Fibroblast of upper back skin (primary cell): ENCODE data around the gene SH3D21.

ENCODE experiments used
- DNase-seq: peaks from one replicate; pipeline ENCODE4 v3.0.0-alpha.2; 2013

SH3D21 gene

GRCh38 chr1:36330940-36331339, 24.8 kb downstream of the SH3D21 start:
- no peak for DNase-seq

- DNase-seq: no peak
These were observed 31.7 kb downstream of the SH3D21 start for GRCh38 chr1:36337830-36338229.

GRCh38 chr1:36339215-36339614, 33.0 kb downstream of the SH3D21 start:
- no peak for DNase-seq

GRCh38 chr1:36339615-36340014, 33.4 kb downstream of the SH3D21 start:
- no peak for DNase-seq

GRCh38 chr1:36341626-36342320, 35.6 kb downstream of the SH3D21 start:
- no peak for DNase-seq

GRCh38 chr1:36342426-36343185, 36.4 kb downstream of the SH3D21 start:
- peak; percentile 65 for DNase-seq

GRCh38 chr1:36343651-36344394, 37.7 kb downstream of the SH3D21 start:
- DNase-seq: no peak

- no peak for DNase-seq
These were observed 38.2 kb downstream of the SH3D21 start for GRCh38 chr1:36344395-36344680.

- no peak for DNase-seq
These were observed 39.2 kb downstream of the SH3D21 start for GRCh38 chr1:36345353-36345752.

- DNase-seq: no peak
These were observed 40.7 kb downstream of the SH3D21 start for GRCh38 chr1:36346741-36347370.

- DNase-seq: peak; percentile 30
These were observed 43.1 kb downstream of the SH3D21 start for GRCh38 chr1:36349241-36349671.

GRCh38 chr1:36349839-36350238, 43.7 kb downstream of the SH3D21 start:
- DNase-seq: no peak

GRCh38 chr1:36350659-36351226, 44.6 kb downstream of the SH3D21 start:
- DNase-seq: peak; percentile 81

- DNase-seq: peak; percentile 86
These were observed 45.2 kb downstream of the SH3D21 start for GRCh38 chr1:36351227-36351977.

- peak; percentile 72 for DNase-seq
These were observed 46.1 kb downstream of the SH3D21 start for GRCh38 chr1:36352125-36352909.

- peak; percentile 45 for DNase-seq
These were observed 47.0 kb downstream of the SH3D21 start for GRCh38 chr1:36352910-36353878.

GRCh38 chr1:36354486-36354885, 48.3 kb downstream of the SH3D21 start:
- DNase-seq: no peak

- no peak for DNase-seq
These were observed 49.6 kb downstream of the SH3D21 start for GRCh38 chr1:36355811-36356210.

GRCh38 chr1:36358514-36359084, 52.4 kb downstream of the SH3D21 start:
- DNase-seq: no peak

GRCh38 chr1:36359383-36359782, 53.2 kb downstream of the SH3D21 start:
- no peak for DNase-seq
